ENCODE measurements around the gene TRAPPC13. TPM values are rescaled to one million over a fixed set of nuclear protein-coding genes. Genes with fewer than 3 reads are reported as not detected.
A peak's percentile ranks its signal among the peaks of the same experiment; 100 is the strongest.

TRAPPC13 gene
- total RNA-seq, 1 experiment from 2014 or later = 29.6 TPM

DNA sequence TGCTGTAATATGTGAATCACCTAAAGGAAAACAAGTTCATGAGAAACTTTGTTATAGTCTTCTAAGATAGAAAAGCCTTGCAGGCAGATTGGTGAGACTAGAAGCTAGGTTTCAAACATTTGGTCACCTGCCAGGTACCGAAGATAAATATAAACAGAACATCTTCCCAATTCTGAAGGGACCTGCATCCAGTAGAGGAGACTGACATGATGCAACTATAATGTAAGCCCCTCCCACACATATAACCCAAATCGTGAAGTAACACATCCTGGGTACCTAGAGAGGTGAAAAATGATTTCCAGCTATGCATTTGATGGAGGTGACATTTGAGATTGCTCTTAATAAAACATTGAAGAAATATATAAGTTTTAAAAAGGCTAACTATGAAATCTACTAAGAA, 29.9 kb downstream of the TRAPPC13 start:
- peaks cover 3% of the 10 kb centered on the region for H3K36me3 ChIP-seq (ENCODE audit: insufficient read depth, low read length, poor library complexity, severe bottlenecking)
- no peak overlapping the region for H3K4me3 ChIP-seq (ENCODE audit: low read depth, low read length, poor library complexity, severe bottlenecking)
- ChIA-PET CTCF (no interaction called here), POLR2A (ENCODE audit: low non-redundant PET) (no interaction called here)
- no TSS peak for BruUV-seq (replicated peaks)
- H3K27ac ChIP-seq (ENCODE audit: low read depth, low read length, poor library complexity, severe bottlenecking) = no peak overlapping the region
- TF ChIP-seq, protein P1, sequence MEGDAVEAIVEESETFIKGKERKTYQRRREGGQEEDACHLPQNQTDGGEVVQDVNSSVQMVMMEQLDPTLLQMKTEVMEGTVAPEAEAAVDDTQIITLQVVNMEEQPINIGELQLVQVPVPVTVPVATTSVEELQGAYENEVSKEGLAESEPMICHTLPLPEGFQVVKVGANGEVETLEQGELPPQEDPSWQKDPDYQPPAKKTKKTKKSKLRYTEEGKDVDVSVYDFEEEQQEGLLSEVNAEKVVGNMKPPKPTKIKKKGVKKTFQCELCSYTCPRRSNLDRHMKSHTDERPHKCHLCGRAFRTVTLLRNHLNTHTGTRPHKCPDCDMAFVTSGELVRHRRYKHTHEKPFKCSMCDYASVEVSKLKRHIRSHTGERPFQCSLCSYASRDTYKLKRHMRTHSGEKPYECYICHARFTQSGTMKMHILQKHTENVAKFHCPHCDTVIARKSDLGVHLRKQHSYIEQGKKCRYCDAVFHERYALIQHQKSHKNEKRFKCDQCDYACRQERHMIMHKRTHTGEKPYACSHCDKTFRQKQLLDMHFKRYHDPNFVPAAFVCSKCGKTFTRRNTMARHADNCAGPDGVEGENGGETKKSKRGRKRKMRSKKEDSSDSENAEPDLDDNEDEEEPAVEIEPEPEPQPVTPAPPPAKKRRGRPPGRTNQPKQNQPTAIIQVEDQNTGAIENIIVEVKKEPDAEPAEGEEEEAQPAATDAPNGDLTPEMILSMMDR (conservative IDR thresholded peaks at IDR 0.05; ENCODE audit: low read depth, low read length) = no peak
- H3K9me3 ChIP-seq (ENCODE audit: low read depth, low read length, poor library complexity, severe bottlenecking) = no peaks in the 10 kb centered on the region
- no peaks in the 10 kb centered on the region for H3K4me1 ChIP-seq (ENCODE audit: insufficient read depth, low read length, poor library complexity, severe bottlenecking)
- no peak for DNase-seq (ENCODE audit: low spot score)
- intact Hi-C loops (cut with micrococcal nuclease; ENCODE audit: unreplicated experiment) = no loop called here
- H3K27me3 ChIP-seq (replicated peaks; ENCODE audit: insufficient read depth, low read depth, low read length, poor library complexity) = no peaks in the 10 kb centered on the region

DNA sequence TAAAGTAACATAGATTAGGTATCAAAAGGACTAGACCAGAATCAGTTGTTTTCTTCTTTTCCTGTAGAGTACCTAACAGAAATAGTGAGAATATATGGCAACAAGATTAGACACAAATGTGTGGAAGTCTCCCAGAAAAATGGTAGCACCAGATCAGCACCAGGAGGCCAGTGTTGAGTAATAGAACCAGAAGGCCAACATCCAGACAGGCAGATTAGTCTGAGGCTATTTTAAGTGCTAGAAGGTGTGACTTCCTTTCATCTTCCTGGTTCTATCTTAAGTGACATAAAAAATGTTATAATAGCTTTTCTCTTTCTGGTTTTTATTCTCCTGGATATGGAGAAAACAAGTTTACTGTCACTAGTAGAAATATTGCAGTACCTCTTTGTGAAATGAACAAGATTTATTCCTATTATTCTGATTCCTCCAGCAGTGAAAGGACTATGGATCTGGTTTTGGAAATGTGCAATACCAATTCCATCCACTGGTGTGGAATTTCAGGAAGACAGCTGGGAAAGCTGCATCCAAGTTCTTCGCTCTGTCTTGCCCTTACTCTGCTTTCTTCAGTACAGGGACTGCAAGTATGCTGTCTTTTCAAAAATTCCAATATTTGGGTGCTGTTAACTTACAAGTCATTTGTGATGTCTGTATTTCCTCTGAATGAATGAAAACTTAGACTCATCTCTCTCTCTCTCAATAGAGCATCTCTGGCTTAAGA, 39.1 kb downstream of the TRAPPC13 start:
- H3K9me3 ChIP-seq (ENCODE audit: low read depth, low read length, poor library complexity, severe bottlenecking) = no peaks in the 10 kb centered on the region
- TF ChIP-seq, protein P1 (conservative IDR thresholded peaks at IDR 0.05; ENCODE audit: low read depth, low read length) = peak; percentile 45
- TF ChIP-seq EZH2 (IDR thresholded peaks at IDR 0.05; ENCODE audit: borderline replicate concordance, low read depth, low read length, poor library complexity, severe bottlenecking) = no peak
- ChIA-PET POLR2A (ENCODE audit: low non-redundant PET) (no interaction called here), CTCF (interaction anchor here (0.6 kb wide), 1 partner anchor 30 kb away, joined by 5 read pairs; no protein-coding TSS in a partner anchor)
- no TSS peak for BruUV-seq (replicated peaks)
- peaks cover 17% of the 10 kb centered on the region for H3K36me3 ChIP-seq (ENCODE audit: insufficient read depth, low read length, poor library complexity, severe bottlenecking)
- H3K4me3 ChIP-seq (ENCODE audit: low read depth, low read length, poor library complexity, severe bottlenecking) = no peak overlapping the region
- DNase-seq (ENCODE audit: low spot score) = peak; percentile 13
- H3K4me1 ChIP-seq (ENCODE audit: insufficient read depth, low read length, poor library complexity, severe bottlenecking) = no peaks in the 10 kb centered on the region
- intact Hi-C loops (cut with micrococcal nuclease; ENCODE audit: unreplicated experiment) = no loop called here
- H3K27ac ChIP-seq (ENCODE audit: low read depth, low read length, poor library complexity, severe bottlenecking) = no peak overlapping the region
- no peaks in the 10 kb centered on the region for H3K27me3 ChIP-seq (replicated peaks; ENCODE audit: insufficient read depth, low read depth, low read length, poor library complexity)

DNA sequence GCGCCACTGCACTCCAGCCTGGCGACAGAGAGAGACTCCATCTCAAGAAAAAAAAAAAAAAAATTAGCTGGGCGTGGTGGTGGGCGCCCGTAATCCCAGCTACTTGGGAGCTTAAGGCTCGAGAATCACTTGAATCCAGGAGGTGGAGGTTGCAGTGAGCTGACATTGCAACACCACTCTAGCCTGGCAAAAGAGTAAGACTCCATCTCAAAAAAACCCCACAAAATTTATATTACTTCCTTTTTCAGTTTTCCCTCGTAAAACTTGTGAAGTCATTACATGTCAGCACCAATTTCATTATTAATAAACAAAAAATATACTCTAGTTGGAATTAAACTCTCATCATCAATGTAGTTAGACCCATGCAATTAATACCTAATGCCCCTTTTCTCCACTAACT, 43.9 kb downstream of the TRAPPC13 start:
- intact Hi-C loops (cut with micrococcal nuclease; ENCODE audit: unreplicated experiment) = no loop called here
- POLR2A ChIA-PET (ENCODE audit: low non-redundant PET) = no interaction called here

More for the DNA sequence above, 43.9 kb downstream of the TRAPPC13 start:
- Histone ChIP-seq H3K27ac (ENCODE audit: low read depth, low read length, poor library complexity, severe bottlenecking) (no peak overlapping the region), H3K4me3 (ENCODE audit: low read depth, low read length, poor library complexity, severe bottlenecking) (no peak overlapping the region), H3K4me1 (ENCODE audit: insufficient read depth, low read length, poor library complexity, severe bottlenecking) (no peaks in the 10 kb centered on the region), H3K9me3 (ENCODE audit: low read depth, low read length, poor library complexity, severe bottlenecking) (no peaks in the 10 kb centered on the region), H3K36me3 (ENCODE audit: insufficient read depth, low read length, poor library complexity, severe bottlenecking) (peaks cover 24% of the 10 kb centered on the region), H3K27me3 (replicated peaks; ENCODE audit: insufficient read depth, low read depth, low read length, poor library complexity) (no peaks in the 10 kb centered on the region)
- no peak for DNase-seq (ENCODE audit: low spot score)
- CTCF ChIA-PET = no interaction called here
- TF ChIP-seq EZH2 (IDR thresholded peaks at IDR 0.05; ENCODE audit: borderline replicate concordance, low read depth, low read length, poor library complexity, severe bottlenecking) = no peak
- TF ChIP-seq, protein P1 (conservative IDR thresholded peaks at IDR 0.05; ENCODE audit: low read depth, low read length) = no peak
- no TSS peak for BruUV-seq (replicated peaks)
